CD4-positive, alpha-beta T cell treated with Interleukin-4 for 1 hour (primary cell): ENCODE measurements around the gene SCGB2B2.
A peak's percentile ranks its signal among the peaks of the same experiment; 100 is the strongest.
"Not testable (repeated sequence)": the region's sequence is repeated elsewhere in the genome, so short reads cannot be mapped to it uniquely, and the experiment has no call there.

Source experiments
- DNase-seq, 2 donors: peaks; one replicate each; pipeline ENCODE4 v3.0.0-alpha.2; 2020 to 2022

SCGB2B2 gene, protein sequence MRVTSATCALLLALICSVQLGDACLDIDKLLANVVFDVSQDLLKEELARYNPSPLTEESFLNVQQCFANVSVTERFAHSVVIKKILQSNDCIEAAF

DNA sequence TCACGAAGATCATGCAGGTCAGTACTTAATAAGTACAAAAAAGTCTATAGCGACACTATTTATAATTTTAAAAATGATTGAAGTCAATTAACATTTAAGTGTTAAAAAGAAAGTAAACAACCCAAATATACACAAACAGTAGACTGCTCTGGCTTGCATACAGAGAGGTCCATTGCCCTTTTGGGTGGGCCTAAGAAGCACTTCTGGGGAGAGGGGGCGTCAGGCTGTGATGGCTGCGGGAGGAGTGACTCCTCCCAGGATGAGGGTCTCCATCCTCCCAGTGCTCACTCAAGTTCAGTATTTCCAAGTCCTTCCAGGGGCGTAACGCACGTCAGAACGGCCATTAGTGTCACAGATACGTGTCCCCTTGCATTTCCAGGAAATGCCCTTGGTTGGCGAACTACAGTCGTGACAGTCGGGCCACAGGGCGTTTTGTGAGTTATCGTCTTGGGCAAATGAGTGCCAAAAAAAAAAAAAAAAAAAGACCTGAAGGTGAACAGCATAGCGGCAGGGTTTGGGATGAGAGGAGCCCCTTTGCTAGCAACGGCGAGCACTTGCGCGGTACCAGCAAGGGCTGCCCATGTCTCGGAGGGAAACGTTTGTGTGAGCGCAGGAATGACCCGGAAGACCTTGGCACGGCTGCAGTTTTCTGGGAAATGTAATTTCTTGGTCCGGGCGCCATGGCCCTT is at the start of gene SCGB2B2:
Gene SCGB2B2 (minus strand): TSS at position 463 of the 689 bp plus-strand sequence. CDS start 82,596 bp downstream, outside the sequence.
- peak; percentile 67 to 87 for DNase-seq

DNA sequence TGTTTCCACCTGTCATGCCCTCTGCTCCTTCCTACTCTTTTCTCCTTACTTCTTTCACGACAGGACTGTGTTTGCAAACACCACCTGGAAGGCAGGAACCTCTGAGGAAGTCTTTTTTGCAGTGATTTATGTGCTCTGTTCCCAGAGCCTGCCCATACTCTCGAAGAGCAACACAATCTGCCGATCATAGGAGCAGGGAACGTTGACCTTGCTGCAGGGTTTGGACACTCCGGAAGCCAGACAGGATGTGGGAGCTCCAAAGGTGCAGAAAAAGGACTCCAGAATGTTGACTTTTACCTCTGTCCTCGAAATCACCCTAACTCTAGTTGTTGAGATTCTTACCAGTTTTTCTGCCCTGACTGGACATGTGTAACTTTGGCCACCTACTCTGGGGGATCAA is 48.4 kb upstream of the SCGB2B2 start:
- no peak for DNase-seq

DNA sequence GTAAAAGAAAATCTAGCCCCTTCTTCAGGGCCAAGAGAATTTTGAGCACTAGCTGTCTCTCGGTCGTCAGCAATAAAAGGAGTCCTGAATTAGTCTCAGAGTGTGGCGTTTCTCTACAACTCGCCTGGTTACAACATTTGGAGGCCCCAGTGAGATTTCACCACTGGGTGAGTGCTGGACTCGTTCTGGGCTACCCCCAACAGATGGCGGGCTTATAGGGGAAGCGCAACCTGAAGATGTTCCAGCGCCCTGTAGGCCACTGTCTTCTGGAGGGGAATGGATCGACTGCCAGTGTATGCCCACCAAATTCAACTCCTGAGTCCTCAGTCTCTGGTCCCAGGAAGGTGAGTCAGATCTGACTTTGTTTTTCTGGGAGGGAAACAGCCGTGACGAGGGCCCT is 45.4 kb upstream of the SCGB2B2 start:
- no peak for DNase-seq

DNA sequence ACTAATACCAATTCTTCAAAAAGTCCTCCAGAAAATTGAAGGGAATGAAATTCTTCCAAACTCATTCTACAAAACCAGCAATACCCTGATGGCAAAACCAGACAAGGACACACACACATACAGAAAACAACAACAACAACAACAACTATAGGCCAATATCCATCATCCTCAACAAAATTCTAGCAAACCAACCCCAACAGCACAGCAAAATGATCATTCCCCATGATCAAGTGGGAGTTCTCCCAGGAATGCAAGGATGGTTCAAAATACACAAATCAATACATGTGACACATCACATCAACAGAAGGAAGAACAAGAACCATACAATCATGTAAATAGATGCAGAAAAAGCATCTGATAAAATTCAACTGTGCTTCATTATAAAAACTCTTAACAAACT is 38.4 kb upstream of the SCGB2B2 start:
- DNase-seq: no peak

DNA sequence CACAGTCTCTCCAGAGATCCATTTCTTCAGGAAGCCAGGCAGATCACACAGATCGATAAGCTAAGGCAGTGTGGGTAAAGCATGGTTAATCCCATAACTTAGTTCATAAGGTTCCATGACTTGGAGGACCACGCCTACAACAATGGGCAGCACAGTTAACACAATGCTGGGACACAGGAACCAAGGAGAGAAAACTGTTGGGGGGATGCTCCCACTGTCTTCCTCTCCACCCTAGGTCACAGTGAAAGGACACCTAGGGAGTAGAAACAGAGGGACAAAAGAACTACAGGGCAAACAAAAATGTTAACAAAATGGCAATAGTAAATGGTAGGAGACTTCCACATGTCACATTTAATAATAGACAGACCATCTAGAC is 36.3 kb upstream of the SCGB2B2 start:
- no peak for DNase-seq

DNA sequence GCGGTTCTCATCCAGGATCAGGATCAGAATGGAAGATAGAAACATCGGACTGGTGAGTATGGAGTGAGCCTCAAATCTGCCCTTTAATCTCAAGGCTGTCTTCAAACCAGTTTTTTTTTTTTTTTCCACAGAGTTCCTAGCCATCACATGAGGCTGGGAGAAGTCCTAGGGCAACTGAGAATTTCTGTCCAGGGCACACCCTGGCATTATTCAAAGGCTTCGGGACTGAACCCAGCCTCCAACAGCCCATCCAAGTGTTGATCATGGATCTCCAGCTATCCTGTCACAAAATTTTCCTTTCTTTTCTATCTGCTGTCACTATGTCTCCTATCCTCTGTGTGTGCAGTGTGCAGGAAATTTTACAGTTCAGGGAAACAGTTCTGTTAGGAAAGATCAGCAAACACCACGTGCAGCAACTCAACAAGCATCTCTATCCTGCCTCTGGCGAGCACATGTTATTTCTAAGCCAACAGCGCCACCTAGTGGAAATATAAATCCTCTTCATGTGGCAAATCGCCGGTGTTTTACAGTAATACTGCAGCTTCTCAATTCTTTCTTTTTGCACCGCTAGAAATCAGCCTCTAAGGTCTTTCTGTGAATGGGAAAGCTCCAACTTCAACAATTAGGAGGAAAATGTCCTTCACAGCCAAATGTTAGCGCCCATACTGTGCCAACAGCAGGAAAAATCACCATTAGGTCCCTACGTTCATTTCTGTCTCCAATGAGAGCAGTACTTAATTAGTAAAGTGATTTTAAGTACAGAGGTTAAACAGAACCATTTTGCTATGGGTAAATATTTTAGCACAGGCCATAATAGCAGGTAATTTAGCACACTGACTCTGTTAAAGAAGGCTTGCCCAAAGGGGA is 35.7 kb upstream of the SCGB2B2 start:
- peak; percentile 61 to 80 for DNase-seq

DNA sequence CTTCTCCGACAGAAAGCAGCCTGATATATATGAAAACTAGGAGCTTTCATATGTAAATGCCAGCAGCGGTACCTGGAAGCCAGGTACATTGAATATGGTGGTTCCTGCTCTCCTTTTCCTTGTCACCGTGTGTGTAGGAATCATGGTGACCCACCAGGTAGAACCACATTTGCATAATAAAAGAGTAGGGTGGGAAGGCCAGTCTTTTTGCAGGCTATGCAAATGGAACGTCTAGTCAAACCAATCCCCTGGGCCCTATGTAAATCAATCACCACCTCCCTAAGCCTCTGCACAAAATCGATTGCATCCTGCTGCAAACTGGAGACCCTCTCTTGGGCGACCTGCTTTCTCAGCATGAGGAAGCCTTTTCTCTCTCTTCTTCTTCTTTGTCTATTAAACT is 34.9 kb upstream of the SCGB2B2 start:
- no peak for DNase-seq

DNA sequence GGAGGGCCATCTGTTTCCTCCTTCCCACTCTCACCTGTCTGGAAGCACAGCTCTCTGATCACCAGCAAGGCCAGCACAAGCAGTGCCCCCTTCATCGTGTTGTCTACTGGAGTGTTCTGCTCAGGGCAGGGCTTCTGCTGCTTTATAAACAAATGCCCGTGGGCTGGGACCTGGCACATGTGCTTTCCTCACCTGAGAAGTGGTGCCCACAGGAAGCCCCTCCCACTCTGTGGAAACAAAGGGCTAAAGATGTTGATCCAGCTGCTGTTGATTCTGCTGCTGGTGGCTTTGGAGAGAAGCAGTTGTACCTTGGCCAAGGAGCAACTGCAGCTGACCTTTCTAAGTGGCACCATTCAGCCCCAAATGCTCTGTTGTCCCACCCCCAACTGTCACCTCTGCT is 30.7 kb upstream of the SCGB2B2 start:
- no peak for DNase-seq

DNA sequence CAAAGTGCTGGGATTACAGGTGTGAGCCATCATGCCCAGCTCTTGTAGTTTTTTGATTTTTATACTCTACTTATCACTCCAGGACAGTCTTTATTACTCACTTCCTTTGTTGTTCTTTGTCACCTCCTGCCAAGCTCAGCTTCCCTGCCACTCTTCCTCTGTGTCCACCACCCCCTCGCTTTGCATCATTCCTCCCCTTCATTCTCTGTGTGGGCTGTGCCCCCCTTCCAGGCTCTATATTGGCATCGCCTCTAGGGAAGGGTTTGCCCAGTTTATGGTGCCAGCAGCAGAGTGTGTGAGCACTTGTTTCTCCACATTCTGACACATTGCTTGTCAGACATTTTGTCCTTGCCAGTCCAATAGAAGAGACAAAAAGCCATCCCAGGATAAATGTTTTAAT is 15.6 kb upstream of the SCGB2B2 start:
- no peak for DNase-seq

DNA sequence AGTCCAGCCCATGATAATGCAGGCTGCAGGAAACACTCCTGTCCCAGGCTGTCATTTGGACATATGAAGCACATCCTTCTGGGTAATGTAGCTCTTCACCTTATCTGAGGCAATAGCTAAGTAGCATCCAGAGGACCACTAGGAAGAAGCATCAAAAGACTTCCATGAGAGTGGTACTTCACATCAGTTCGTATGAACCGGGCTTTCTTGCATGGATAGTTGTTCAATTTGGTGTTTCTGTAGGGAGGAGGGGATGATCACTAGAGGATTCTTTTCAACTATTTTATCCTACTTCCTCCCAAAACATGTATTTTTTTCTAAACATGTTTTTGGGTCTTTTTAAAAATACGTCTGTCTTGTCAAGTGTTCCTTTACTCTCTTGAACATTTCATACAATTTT is 13.4 kb upstream of the SCGB2B2 start:
- no peak for DNase-seq

DNA sequence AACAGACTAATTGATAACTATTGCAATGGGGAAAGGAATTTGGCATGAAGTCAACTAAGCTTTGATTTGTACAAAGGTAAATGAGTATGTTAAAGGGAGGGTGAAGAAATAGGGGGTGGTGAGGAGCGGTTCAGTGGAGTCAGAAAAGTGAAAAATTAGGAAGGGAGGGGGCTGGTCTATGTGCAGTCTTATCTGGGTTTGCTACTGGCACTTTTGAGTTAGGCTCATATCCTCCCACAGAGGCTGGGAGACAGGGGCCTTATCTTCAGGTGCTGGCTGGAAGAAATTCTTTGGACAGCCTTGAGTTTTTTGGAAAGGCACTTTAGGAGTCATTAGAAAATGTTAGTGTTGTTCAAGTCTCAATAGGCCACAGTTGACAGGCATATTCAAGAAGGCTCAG is 11.6 kb upstream of the SCGB2B2 start:
- no peak for DNase-seq

DNA sequence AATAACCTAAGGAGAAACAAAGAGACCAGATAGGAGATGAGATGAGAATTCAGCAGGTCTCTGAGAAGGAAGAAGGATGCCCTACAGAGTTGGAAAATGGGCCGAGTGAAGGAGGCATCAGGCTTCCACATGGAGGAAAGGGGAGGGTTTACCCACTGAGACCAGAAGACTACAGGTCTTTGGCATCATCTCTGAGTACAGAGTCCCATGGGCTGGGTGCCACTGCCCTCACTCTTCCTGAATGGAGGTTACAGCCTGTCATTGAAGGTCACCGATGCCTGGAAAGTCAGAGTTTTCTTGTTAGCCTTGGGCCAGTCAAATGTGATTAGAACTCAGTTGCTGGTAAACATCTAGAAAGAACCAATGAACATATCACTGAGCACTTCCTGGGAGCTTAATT is 10.4 kb upstream of the SCGB2B2 start:
- no peak for DNase-seq

DNA sequence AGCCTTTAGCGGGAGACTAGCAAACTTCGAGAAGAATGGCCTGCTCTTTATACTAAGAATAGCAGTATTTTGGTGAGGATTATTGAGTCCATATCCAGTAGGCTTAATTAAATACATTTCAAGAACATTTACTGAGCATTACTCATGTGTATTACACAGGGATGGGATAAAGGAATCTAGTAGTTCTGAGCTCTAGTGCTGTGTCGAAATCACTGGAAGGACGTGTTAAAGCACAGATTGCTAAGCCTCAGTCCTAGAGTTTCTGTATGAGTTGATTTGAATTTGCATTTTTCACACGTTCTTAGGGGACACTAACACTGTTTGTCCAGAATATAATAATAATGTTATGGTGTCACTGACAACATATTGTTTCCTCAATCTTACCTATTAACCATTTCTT is 9.5 kb upstream of the SCGB2B2 start:
- DNase-seq: no peak

DNA sequence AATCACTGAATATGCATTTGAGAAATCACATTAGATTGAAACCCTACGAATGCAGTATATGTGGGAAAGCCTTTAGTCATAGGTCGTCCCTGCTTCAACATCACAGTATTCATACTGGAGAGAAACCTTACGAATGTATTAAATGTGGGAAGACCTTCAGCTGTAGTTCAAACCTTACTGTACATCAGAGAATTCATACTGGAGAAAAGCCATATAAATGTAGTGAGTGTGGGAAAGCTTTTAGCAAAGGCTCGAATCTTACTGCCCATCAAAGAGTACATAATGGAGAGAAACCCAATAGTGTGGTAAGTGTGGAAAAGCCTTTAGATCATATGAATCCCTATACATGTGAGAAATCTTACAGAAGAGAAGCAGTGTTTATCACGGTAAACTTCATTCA is 8.3 kb upstream of the SCGB2B2 start:
- DNase-seq: not testable (repeated sequence)

DNA sequence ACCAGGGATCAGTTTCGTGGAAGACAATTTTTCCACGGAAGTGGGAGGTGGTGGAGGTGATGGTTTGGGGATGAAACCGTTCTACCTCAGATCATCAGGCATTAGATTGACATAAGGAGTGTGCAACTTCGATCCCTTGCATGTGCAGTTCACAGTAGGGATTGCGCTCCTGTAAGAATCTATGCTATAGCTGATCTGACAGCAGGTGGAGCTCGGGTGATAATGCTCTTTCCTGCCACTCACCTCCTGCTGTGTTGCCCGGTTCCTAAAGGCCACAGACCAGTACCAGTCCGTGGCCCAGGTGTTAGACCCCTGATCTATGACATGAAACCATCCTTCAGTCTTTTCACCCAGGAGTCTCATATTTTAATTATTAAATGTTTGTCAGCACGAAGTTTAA is 4.5 kb upstream of the SCGB2B2 start:
- no peak for DNase-seq

DNA sequence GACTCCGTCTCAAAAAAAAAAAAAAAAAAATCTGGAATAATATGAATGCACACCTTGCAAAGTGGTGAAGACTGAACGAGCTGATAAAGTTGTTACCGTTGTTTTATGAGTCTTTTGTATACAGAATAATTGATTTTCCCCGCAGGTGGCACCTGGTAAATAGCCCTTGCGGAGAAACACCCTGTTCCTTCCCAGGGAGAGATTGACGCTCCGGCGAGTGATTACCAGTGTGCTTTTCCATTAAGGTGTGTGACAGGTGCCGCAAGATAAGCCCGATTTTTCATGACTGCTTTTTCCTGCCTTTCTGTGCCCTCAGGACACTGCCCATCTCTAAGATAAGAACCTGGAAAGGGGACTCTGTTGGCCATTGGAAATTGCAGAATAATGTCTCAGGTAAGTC is 1.5 kb upstream of the SCGB2B2 start:
- DNase-seq: no peak

DNA sequence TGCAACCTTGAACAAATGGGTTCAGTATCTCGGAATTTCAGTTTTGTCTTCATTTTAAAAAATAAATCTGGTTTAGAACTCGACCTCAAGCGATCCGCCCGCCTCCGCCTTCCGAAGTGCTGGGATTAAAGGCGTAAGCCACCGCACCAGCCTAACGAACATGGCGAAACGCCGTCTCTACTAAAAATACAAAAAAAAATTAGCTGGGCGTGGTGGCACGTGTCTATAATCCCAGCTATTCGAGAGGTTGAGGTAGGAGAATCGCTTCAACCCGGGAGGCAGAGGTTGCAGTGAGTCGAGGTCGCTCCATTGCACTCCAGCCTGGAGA is 1.1 kb upstream of the SCGB2B2 start:
- no peak for DNase-seq

DNA sequence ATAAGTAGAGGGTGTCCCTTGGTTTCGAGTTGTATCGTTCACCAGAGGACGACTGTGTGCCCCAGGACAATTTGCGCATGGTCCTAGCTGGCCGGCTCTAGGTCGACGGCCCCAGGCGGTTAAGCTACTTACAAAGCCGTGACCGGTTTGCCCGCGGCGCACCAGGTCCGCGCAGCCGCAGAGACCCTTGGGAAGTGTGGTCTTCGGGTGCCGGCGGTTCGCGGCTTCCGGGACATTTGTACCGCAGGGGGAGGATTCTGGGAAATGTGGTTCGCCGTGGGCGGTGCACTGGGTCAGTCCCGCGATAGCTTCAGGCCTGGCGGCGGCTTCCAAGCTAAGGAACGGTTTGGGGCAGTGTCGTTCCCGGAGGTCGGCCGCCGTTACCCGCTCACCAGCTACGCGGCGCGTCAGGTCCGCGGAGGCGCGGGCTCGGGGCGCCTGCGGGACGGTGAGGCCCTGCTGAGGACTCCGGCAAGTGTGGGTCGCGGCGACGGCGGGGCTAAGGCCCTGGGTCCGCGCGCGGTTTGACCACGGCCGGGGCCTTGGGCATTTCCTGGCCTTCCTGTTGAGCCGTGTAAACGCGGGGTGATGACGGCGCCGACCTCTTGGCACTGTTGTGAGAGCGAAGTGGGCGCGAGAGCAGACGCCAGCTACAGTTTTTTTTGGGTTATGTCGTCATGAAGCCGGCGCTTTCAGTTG is 576 bp upstream of the SCGB2B2 start, which contains the start of gene ZNF302:
Gene ZNF302 (plus strand): TSS at position 293 of the 699 bp plus-strand sequence. CDS start 1,127 bp downstream, outside the sequence.
- DNase-seq: peak; percentile 94 to 95

DNA sequence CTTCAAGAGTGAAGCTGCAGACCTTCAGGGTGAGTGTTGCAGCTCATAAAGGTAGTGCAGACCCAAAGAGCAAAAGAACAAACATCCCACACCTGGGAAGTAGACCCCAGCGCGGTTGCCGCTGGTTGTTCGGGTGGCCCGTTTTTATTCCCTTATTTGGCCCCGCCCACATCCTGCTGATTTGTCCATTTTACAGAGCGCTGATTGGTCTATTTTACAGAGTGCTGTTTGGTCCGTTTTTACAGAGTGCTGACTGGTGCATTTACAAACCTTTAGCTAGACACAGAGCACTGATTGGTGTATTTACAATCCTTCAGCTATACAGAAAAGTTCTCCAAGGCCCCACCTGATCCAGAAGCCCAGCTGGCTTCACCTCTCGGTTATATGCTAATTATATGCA is 1.0 kb downstream of the SCGB2B2 start:
- DNase-seq: no peak

DNA sequence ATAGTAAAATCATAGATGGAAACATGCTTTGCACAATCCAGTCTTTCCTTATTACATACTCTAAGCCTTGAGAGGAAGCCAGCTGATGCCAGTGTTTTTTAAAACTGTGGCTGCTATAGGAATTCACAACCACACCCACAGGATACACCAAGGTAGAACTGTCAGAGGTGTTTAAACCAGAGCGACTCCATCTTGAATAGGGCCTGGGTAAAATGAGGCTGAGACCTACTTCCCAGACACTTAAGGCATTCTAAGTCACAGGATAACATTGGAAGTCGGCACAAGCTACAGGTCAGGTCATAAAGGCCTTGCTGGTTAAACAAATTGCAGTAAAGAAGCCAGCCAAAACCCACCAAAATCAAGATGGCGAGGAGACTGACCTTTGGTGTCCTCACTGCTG is 1.7 kb downstream of the SCGB2B2 start:
- no peak for DNase-seq

DNA sequence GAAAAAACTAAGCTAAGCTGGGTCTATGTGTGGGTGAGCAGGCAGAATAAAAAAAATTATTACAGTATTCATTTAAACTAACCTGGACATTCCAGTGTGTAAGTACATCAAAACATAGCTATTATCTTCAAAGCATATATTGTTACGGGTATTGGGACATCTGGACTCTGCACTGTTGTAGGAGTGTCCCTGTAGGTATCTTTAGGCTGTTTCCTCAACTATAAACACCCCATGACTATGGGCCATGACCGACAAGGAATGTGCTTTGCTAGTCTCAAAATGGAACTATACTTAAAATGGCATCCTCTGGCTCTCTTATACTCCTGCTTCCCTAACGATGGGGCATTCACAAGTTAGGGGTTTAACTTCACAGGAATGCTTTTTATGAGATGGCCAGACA is 3.4 kb downstream of the SCGB2B2 start:
- no peak for DNase-seq

DNA sequence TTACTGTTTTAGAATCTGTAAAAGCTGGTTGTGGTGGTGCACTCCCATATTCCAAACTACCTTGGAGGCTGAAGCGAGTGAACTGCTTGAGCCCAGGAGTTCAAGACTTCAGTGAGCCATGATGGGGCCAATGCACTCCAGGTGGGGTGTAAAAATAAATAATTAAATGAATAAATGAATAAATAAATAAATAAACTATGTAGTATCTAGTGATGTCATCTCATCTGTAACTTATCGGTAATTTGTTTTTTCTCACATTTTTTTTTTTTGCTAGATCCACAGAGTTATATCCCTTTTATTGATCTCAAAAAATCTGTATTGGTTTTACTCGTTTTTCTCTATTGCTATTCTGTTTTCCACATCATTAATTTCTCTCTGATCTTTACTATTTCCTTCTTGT is 5.0 kb downstream of the SCGB2B2 start:
- DNase-seq: no peak

DNA sequence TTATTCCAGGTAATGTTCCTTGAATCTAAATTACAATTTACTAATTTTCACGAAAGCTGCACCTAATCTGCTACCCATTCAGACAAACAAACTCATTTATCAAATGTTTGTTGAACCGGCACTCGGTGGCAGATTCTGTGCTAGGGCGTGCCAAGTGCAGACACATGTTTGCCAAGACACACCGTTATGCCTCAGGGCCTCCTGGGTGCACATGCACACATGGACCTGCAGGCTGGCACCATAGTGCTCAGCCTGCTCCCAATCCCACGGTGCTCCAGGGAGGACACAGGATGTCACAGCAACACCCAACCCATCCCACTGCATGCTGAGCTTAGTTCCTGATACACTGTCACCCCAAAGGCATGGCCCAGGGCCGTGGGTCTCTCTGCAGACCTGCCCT is 7.7 kb downstream of the SCGB2B2 start:
- no peak for DNase-seq

DNA sequence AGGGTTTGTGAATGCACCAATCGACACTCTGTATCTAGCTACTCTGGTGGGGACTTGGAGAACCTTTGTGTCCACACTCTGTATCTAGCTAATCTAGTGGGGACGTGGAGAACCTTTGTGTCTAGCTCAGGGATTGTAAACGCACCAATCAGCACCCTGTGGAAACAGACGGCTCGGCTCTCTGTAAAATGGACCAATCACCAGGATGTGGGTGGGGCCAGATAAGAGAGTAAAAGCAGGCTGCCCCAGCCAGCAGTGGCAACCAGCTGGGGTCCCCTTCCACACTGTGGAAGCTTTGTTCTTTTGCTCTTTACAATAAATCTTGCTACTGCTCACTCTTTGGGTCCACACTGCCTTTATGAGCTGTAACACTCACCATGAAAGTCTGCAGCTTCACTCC is 8.3 kb downstream of the SCGB2B2 start:
- not testable (repeated sequence) for DNase-seq
